GM12873 (cell line): ENCODE data around the gene CBL.
A peak's percentile ranks its signal among the peaks of the same experiment; 100 is the strongest.

Experiments used
- CTCF ChIP-seq: IDR thresholded peaks from 2 replicates; pipeline ENCODE4 v1.5.1; 2012; ENCODE audit warnings: low read depth, mild to moderate bottlenecking, moderate library complexity, low read length, control low read depth; ENCODE audit not compliant: insufficient read depth; ENCODE audit errors: missing control alignments

Gene CBL

GRCh38 chr11:119194811-119195440 lies 11.2 kb upstream of the CBL start:
- no peak for TF ChIP-seq CTCF

GRCh38 chr11:119195680-119196079 lies 10.5 kb upstream of the CBL start:
- TF ChIP-seq CTCF, result no peak

GRCh38 chr11:119196833-119197483 lies 9.2 kb upstream of the CBL start:
- peak; percentile 82 for TF ChIP-seq CTCF

GRCh38 chr11:119198925-119199324 lies 7.2 kb upstream of the CBL start:
- no peak for TF ChIP-seq CTCF

- TF ChIP-seq CTCF, result no peak
These were observed 3.6 kb upstream of the CBL start for GRCh38 chr11:119202554-119202953.

GRCh38 chr11:119204066-119204465 lies 2.1 kb upstream of the CBL start:
- TF ChIP-seq CTCF, result no peak

- TF ChIP-seq CTCF, result no peak
These were observed 1.1 kb upstream of the CBL start for GRCh38 chr11:119205080-119205479.
